ENCODE data around the gene IL1RAPL1.

IL1RAPL1 gene

GRCh38 chrX:28576117-28576516 is 11.1 kb upstream of the IL1RAPL1 start:
- Histone ChIP-seq H3K4me3 (no peak overlapping the region), H3K27ac (no peak overlapping the region)
- no peak for DNase-seq (ENCODE audit: low spot score)
- TF ChIP-seq, protein P1, sequence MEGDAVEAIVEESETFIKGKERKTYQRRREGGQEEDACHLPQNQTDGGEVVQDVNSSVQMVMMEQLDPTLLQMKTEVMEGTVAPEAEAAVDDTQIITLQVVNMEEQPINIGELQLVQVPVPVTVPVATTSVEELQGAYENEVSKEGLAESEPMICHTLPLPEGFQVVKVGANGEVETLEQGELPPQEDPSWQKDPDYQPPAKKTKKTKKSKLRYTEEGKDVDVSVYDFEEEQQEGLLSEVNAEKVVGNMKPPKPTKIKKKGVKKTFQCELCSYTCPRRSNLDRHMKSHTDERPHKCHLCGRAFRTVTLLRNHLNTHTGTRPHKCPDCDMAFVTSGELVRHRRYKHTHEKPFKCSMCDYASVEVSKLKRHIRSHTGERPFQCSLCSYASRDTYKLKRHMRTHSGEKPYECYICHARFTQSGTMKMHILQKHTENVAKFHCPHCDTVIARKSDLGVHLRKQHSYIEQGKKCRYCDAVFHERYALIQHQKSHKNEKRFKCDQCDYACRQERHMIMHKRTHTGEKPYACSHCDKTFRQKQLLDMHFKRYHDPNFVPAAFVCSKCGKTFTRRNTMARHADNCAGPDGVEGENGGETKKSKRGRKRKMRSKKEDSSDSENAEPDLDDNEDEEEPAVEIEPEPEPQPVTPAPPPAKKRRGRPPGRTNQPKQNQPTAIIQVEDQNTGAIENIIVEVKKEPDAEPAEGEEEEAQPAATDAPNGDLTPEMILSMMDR (IDR thresholded peaks at IDR 0.05), result no peak

GRCh38 chrX:28581522-28581921 is 5.7 kb upstream of the IL1RAPL1 start:
- no peak overlapping the region for H3K27ac ChIP-seq
- DNase-seq (ENCODE audit: low spot score), result no peak
- H3K4me3 ChIP-seq, result no peak overlapping the region
- TF ChIP-seq, protein P1 (IDR thresholded peaks at IDR 0.05), result no peak

GRCh38 chrX:28582511-28582910 is 4.7 kb upstream of the IL1RAPL1 start:
- no peak for DNase-seq (ENCODE audit: low spot score)
- TF ChIP-seq, protein P1 (IDR thresholded peaks at IDR 0.05), result no peak
- no peak overlapping the region for H3K4me3 ChIP-seq

GRCh38 chrX:28584025-28584424 is 3.2 kb upstream of the IL1RAPL1 start:
- H3K4me3 ChIP-seq, result no peak overlapping the region
- no peak overlapping the region for H3K27ac ChIP-seq
- DNase-seq (ENCODE audit: low spot score), result no peak
- TF ChIP-seq, protein P1 (IDR thresholded peaks at IDR 0.05), result no peak

More at GRCh38 chrX:28582511-28582910, 4.7 kb upstream of the IL1RAPL1 start:
- no peak overlapping the region for H3K27ac ChIP-seq

GRCh38 chrX:28585767-28586166 is 1.5 kb upstream of the IL1RAPL1 start:
- H3K27ac ChIP-seq, result no peak overlapping the region
- no peak overlapping the region for H3K4me3 ChIP-seq
- TF ChIP-seq, protein P1 (IDR thresholded peaks at IDR 0.05), result no peak
- no peak for DNase-seq (ENCODE audit: low spot score)

- DNase-seq (ENCODE audit: low spot score), result no peak
- Histone ChIP-seq H3K4me3 (peak overlapping the region; percentile 18), H3K27ac (no peak overlapping the region)
- TF ChIP-seq, protein P1 (IDR thresholded peaks at IDR 0.05), result no peak
Measured at GRCh38 chrX:28586286-28586685, 960 bp upstream of the IL1RAPL1 start.

- Histone ChIP-seq H3K4me3 (peak overlapping the region; percentile 44), H3K27ac (no peak overlapping the region)
- DNase-seq (ENCODE audit: low spot score), result no peak
- TF ChIP-seq, protein P1 (IDR thresholded peaks at IDR 0.05), result no peak
Measured at GRCh38 chrX:28589046-28589445, 1.8 kb downstream of the IL1RAPL1 start.
